Gastroesophageal sphincter (tissue), 4 donors: ENCODE data around the gene TRIM6. TPM values are rescaled to one million over a fixed set of nuclear protein-coding genes. Genes with fewer than 3 reads are reported as not detected.

Experiments
- ATAC-seq: fragments of 150-250 bp; one replicate; pipeline ENCODE4 v1.9.1; 2016; ENCODE audit warnings: mild to moderate bottlenecking, moderate library complexity
- H3K27ac ChIP-seq, 4 donors: fragments of 200-600 bp; sonication (generic) in 3 of 4; 1 replicate in 3 of 4; 2 replicates in 1 of 4; pipeline ENCODE4 v1.5.1; 2016 to 2019
- H3K27me3 ChIP-seq: fragments of 200-600 bp; sonication (generic); one replicate; pipeline ENCODE4 v1.5.1; 2019
- H3K36me3 ChIP-seq, 2 donors: fragments of 200-600 bp; sonication (generic); one replicate each; pipeline ENCODE4 v1.5.1; 2019; ENCODE audit warnings: control low read depth in 1 of 2
- H3K4me1 ChIP-seq, 3 donors: fragments of 200-600 bp; sonication (generic); 1 replicate in 2 of 3; 2 replicates in 1 of 3; pipeline ENCODE4 v1.5.1; 2016 to 2019; ENCODE audit warnings: control low read depth in 2 of 3
- H3K4me3 ChIP-seq, 2 donors: fragments of 200-600 bp; sonication (generic); one replicate each; pipeline ENCODE4 v1.5.1; 2019; ENCODE audit warnings: mild to moderate bottlenecking in 1 of 2, moderate library complexity in 1 of 2
- H3K9me3 ChIP-seq, 3 donors: fragments of 200-600 bp; sonication (generic); one replicate each; pipeline ENCODE4 v1.5.1; 2017 to 2019; ENCODE audit warnings: control low read depth in 2 of 3
- EP300 ChIP-seq: sonication (generic); formaldehyde crosslinking; IDR thresholded peaks from one replicate; pipeline ENCODE4 v1.6.1; 2017; ENCODE audit warnings: antibody characterized with exemption, mild to moderate bottlenecking
- POLR2A ChIP-seq, 2 donors: fragments of 450-650 bp; IDR thresholded peaks; one replicate each; pipeline ENCODE4 v1.6.1; 2017; ENCODE audit warnings: antibody characterized with exemption in 2 of 2, mild to moderate bottlenecking in 2 of 2, moderate library complexity in 1 of 2
- POLR2AphosphoS5 ChIP-seq: sonication (generic); formaldehyde crosslinking; IDR thresholded peaks from one replicate; pipeline ENCODE4 v1.6.1; 2017; ENCODE audit warnings: antibody characterized with exemption
- WGBS, 2 donors: methylation state at CpG; one replicate each; pipeline ENCODE4 v1.1.5; 2018; ENCODE audit warnings: low coverage in 1 of 2; 5-methylcytosine and 5-hydroxymethylcytosine counted together
- total RNA-seq, 4 donors: library from RNA; depleted of rRNA; stranded (reverse); fragments of >200 nt; gene quantifications; one replicate each; pipeline ENCODE4 v1.1.0, GENCODE V29; 2016
- TF ChIP-seq, protein P1 (sequence below), 4 experiments: fragments of 200-600 bp in 2 of 4; fragments of 450-650 bp in 2 of 4; sonication (generic) in 1 of 4; IDR thresholded peaks; one replicate each; pipeline ENCODE4 v1.5.1; 2017 to 2019; ENCODE audit warnings: antibody characterized with exemption in 4 of 4, mild to moderate bottlenecking in 2 of 4, moderate library complexity in 2 of 4

TRIM6 gene
- total RNA-seq, 4 donors from 2014 or later = 1.6 to 5.6 (median 2.1) TPM

DNA sequence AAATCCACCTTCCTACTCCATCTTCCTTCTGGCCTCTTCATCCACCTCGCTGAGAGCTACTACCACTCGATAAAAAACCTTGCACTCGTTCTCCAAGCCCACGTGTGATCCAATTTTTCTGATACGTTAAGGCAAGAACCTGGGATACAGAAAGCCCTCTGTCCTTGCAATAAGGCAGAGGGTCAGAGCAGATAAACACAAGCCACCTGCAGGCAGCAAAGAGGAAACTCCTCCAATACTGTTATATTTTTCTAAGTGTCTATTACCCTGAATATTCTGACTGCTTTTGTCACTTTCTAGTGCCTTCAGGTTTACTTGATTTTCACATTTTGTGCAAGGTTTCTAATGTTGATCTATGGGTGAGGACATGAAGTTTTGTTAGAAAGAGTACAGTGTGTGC, 61.9 kb downstream of the TRIM6 start:
- no peak for ATAC-seq
- Histone ChIP-seq H3K4me1 (no peaks in the 10 kb centered on the region), H3K4me3 (no peak overlapping the region), H3K27me3 (no peaks in the 10 kb centered on the region), H3K27ac (no peak overlapping the region), H3K9me3 (no peaks in the 10 kb centered on the region), H3K36me3 (peaks cover 0 to 20% of the 10 kb centered on the region in 2 donors)
- TF ChIP-seq, protein P1, sequence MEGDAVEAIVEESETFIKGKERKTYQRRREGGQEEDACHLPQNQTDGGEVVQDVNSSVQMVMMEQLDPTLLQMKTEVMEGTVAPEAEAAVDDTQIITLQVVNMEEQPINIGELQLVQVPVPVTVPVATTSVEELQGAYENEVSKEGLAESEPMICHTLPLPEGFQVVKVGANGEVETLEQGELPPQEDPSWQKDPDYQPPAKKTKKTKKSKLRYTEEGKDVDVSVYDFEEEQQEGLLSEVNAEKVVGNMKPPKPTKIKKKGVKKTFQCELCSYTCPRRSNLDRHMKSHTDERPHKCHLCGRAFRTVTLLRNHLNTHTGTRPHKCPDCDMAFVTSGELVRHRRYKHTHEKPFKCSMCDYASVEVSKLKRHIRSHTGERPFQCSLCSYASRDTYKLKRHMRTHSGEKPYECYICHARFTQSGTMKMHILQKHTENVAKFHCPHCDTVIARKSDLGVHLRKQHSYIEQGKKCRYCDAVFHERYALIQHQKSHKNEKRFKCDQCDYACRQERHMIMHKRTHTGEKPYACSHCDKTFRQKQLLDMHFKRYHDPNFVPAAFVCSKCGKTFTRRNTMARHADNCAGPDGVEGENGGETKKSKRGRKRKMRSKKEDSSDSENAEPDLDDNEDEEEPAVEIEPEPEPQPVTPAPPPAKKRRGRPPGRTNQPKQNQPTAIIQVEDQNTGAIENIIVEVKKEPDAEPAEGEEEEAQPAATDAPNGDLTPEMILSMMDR (IDR thresholded peaks at IDR 0.05) = no peak
- TF ChIP-seq POLR2A (IDR thresholded peaks at IDR 0.05) (no peak), POLR2AphosphoS5 (no peak), EP300 (no peak)
- 80 to 92% methylated on average over 4 to 5 of the region's 5 CpGs for WGBS, 2 donors

Other genes starting within 250 kb of the TRIM6 start
- gene OR51B6, start 245.1 kb upstream of the TRIM6 start, total RNA-seq = not detected
- not detected for gene OR51M1, start 212.8 kb upstream of the TRIM6 start, total RNA-seq
- not detected for gene OR51Q1, start 174.5 kb upstream of the TRIM6 start, total RNA-seq
- gene OR51I1, start 155.1 kb upstream of the TRIM6 start, total RNA-seq = not detected
- gene OR51I2, start 147.3 kb upstream of the TRIM6 start, total RNA-seq = not detected
- not detected for gene OR52D1, start 108.0 kb upstream of the TRIM6 start, total RNA-seq
- under 1 TPM in 3 of 4 donors, not detected in 1; 0.15 to 0.62 (median 0.40) TPM for gene UBQLN3, start 86.7 kb upstream of the TRIM6 start, total RNA-seq
- under 1 TPM in 3 of 4 donors, not detected in 1; 0.27 to 0.62 (median 0.31) TPM for gene UBQLNL, start 79.9 kb upstream of the TRIM6 start, total RNA-seq
- under 1 TPM in 1 of 4 donors, not detected in 3; 0.54 TPM for gene OR52H1, start 48.1 kb upstream of the TRIM6 start, total RNA-seq
- not detected for gene OR52B6, start 15.8 kb upstream of the TRIM6 start, total RNA-seq
- 1 to 10 TPM; 3.8 to 9.2 (median 4.5) TPM for gene TRIM34, start 28.4 kb downstream of the TRIM6 start, total RNA-seq
- gene TRIM5, start 88.4 kb downstream of the TRIM6 start, total RNA-seq = 10 to 100 TPM in 3 of 4 donors, 1 to 10 TPM in 1; 8.9 to 21.4 (median 14.9) TPM
- 10 to 100 TPM; 31.6 to 50.4 (median 32.1) TPM for gene TRIM22, start 93.2 kb downstream of the TRIM6 start, total RNA-seq
- gene OR56B1, start 139.8 kb downstream of the TRIM6 start, total RNA-seq = under 1 TPM in 2 of 4 donors, not detected in 2; 0.13 to 0.19 TPM
- under 1 TPM in 1 of 4 donors, not detected in 3; 0.40 TPM for gene OR52N4, start 157.6 kb downstream of the TRIM6 start, total RNA-seq
- gene OR52N5, start 186.7 kb downstream of the TRIM6 start, total RNA-seq = under 1 TPM in 1 of 4 donors, not detected in 3; 0.67 TPM
- under 1 TPM in 1 of 4 donors, not detected in 3; 0.13 TPM for gene OR52N1, start 194.6 kb downstream of the TRIM6 start, total RNA-seq
- gene OR52N2, start 212.3 kb downstream of the TRIM6 start, total RNA-seq = not detected
- not detected for gene OR52E6, start 245.3 kb downstream of the TRIM6 start, total RNA-seq